ENCODE measurements around the gene CHCHD4.

GRCh38 chr3:14133876-14134275 lies 9.2 kb upstream of the CHCHD4 start:
- TF ChIP-seq CTCF (optimal IDR thresholded peaks at IDR 0.05 in 1 of 3, IDR thresholded peaks at IDR 0.05 in 1 of 3, conservative IDR thresholded peaks at IDR 0.05 in 1 of 3; ENCODE audit: extremely low read depth in 1 of 3, insufficient read depth in 2 of 3, low read length in 3 of 3): no peak
- TF ChIP-seq EZH2 (IDR thresholded peaks at IDR 0.05; ENCODE audit: low read length): no peak

Data from keratinocyte (primary cell).